MCF 10A (cell line): ENCODE measurements around the gene LDAF1. TPM values are rescaled to one million over a fixed set of nuclear protein-coding genes. Genes with fewer than 3 reads are reported as not detected.

Experiments used
- BruUV-seq: library from RNA; stranded (reverse); fragments of 400-500 nt; replicated peaks from 2 replicates; lab custom pipeline; 2021; lab: Mats Ljungman, UMichigan
- CTCF ChIA-PET: fragments of 300-600 bp; sonication (Branson Sonifier 250); formaldehyde crosslinking; extraction: SDS; loops from one replicate; lab custom pipeline; 2021; ENCODE audit warnings: antibody characterized with exemption, inconsistent platforms; lab: Yijun Ruan, JAX
- POLR2A ChIA-PET: fragments of 300-600, 350-650 bp; sonication (Branson Sonifier 250); formaldehyde crosslinking; extraction: SDS; loops from one replicate; lab custom pipeline; 2020; ENCODE audit warnings: antibody characterized with exemption, inconsistent platforms; lab: Yijun Ruan, JAX
- DNase-seq: peaks from one replicate; pipeline ENCODE4 v3.0.0-alpha.2; 2018; ENCODE audit not compliant: unreplicated experiment
- H3K27ac Mint-ChIP-seq: one replicate; pipeline ENCODE4 v1.8.0; 2022; ENCODE audit warnings: mild to moderate bottlenecking, low read depth, mixed read lengths; ENCODE audit not compliant: unreplicated experiment
- H3K27me3 Mint-ChIP-seq: one replicate; pipeline ENCODE4 v1.8.0; 2022; ENCODE audit warnings: mixed read lengths; ENCODE audit not compliant: insufficient read depth, unreplicated experiment
- H3K36me3 Mint-ChIP-seq: one replicate; pipeline ENCODE4 v1.8.0; 2022; ENCODE audit warnings: mild to moderate bottlenecking, moderate library complexity, mixed read lengths; ENCODE audit not compliant: insufficient read depth, unreplicated experiment
- H3K4me1 Mint-ChIP-seq: one replicate; pipeline ENCODE4 v1.8.0; 2022; ENCODE audit warnings: mixed read lengths; ENCODE audit not compliant: insufficient read depth, unreplicated experiment
- H3K4me3 Mint-ChIP-seq: one replicate; pipeline ENCODE4 v1.8.0; 2022; ENCODE audit warnings: mild to moderate bottlenecking, moderate library complexity, mixed read lengths; ENCODE audit not compliant: unreplicated experiment
- H3K9me3 Mint-ChIP-seq: one replicate; pipeline ENCODE4 v1.8.0; 2022; ENCODE audit warnings: mixed read lengths; ENCODE audit not compliant: unreplicated experiment
- CTCF ChIP-seq: fragments of 200-600 bp; IDR thresholded peaks from one replicate; pipeline ENCODE4 v1.8.0; 2022; ENCODE audit warnings: antibody characterized with exemption, mild to moderate bottlenecking; ENCODE audit not compliant: unreplicated experiment
- intact Hi-C: fragments of 100-400 bp; cut with micrococcal nuclease; formaldehyde crosslinking; loops from 2 replicates; pipeline ENCODE4 v1.14.1; 2022
- total RNA-seq: library from RNA; stranded (reverse); gene quantifications from 2 replicates; pipeline ENCODE4 v1.2.3, GENCODE V29; 2022

Gene LDAF1
- total RNA-seq, 1 experiment from 2014 or later = 30.1 TPM

- TF ChIP-seq CTCF = no peak
- H3K4me3 Mint-ChIP-seq = no peak overlapping the region
- no peaks in the 10 kb centered on the region for H3K27me3 Mint-ChIP-seq
- no peaks in the 10 kb centered on the region for H3K9me3 Mint-ChIP-seq
- H3K4me1 Mint-ChIP-seq = peaks cover 21% of the 10 kb centered on the region
- CTCF ChIA-PET = interaction anchor here (0.6 to 3.0 kb wide), 2 partner anchors 137 to 1605 kb away, joined by 4 to 13 read pairs; no protein-coding TSS in a partner anchor
- no peak for DNase-seq
- H3K27ac Mint-ChIP-seq = no peak overlapping the region
- POLR2A ChIA-PET = no interaction called here
- intact Hi-C loops = no loop called here
- H3K36me3 Mint-ChIP-seq = peaks cover 57% of the 10 kb centered on the region
- BruUV-seq = no TSS peak
These were observed 5.1 kb downstream of the LDAF1 start for GRCh38 chr16:21163576-21163975.

- BruUV-seq = no TSS peak
- ChIA-PET CTCF (interaction anchor here (3.0 kb wide), 1 partner anchor 136 kb away, joined by 13 read pairs; no protein-coding TSS in a partner anchor), POLR2A (no interaction called here)
- TF ChIP-seq CTCF = no peak
- Mint-ChIP-seq H3K4me3 (no peak overlapping the region), H3K27me3 (no peaks in the 10 kb centered on the region), H3K36me3 (peaks cover 64% of the 10 kb centered on the region), H3K4me1 (peaks cover 19% of the 10 kb centered on the region), H3K9me3 (no peaks in the 10 kb centered on the region), H3K27ac (no peak overlapping the region)
- DNase-seq = no peak
- intact Hi-C loops = no loop called here
These were observed 6.2 kb downstream of the LDAF1 start for GRCh38 chr16:21164521-21165168.

GRCh38 chr16:21166561-21166961 lies 8.1 kb downstream of the LDAF1 start:
- POLR2A ChIA-PET = interaction anchor here (0.7 to 2.9 kb wide), 4 partner anchors 8 to 137 kb away, joined by 3 to 13 read pairs (median 8); partner anchors contain the start of gene LDAF1
- no peak for DNase-seq
- CTCF ChIA-PET = interaction anchor here (0.7 to 3.0 kb wide), 7 partner anchors 10 to 317 kb away, joined by 3 to 13 read pairs (median 3); no protein-coding TSS in a partner anchor

More at GRCh38 chr16:21166561-21166961, 8.1 kb downstream of the LDAF1 start:
- Mint-ChIP-seq H3K9me3 (no peaks in the 10 kb centered on the region), H3K4me3 (no peak overlapping the region), H3K27ac (peak overlapping the region; percentile 49), H3K27me3 (no peaks in the 10 kb centered on the region), H3K4me1 (peaks cover 6% of the 10 kb centered on the region), H3K36me3 (peaks cover 77% of the 10 kb centered on the region)
- intact Hi-C loops = no loop called here
- no peak for TF ChIP-seq CTCF
- BruUV-seq = no TSS peak
